Uterus (tissue), 2 donors: ENCODE results near the gene TAF6.

Experiments
- POLR2A ChIP-seq, 2 donors: fragments of 450-650 bp; IDR thresholded peaks; one replicate each; pipeline ENCODE4 v1.6.1; 2016; ENCODE audit warnings: antibody characterized with exemption in 2 of 2, mild to moderate bottlenecking in 1 of 2, moderate library complexity in 1 of 2
- TF ChIP-seq, protein P1 (sequence below), 4 experiments: fragments of 200-600 bp in 2 of 4; fragments of 450-650 bp in 2 of 4; sonication (generic) in 2 of 4; IDR thresholded peaks; one replicate each; pipeline ENCODE4 v1.5.1; 2016 to 2019; ENCODE audit warnings: antibody characterized with exemption in 4 of 4, mild to moderate bottlenecking in 2 of 4, moderate library complexity in 1 of 4

DNA sequence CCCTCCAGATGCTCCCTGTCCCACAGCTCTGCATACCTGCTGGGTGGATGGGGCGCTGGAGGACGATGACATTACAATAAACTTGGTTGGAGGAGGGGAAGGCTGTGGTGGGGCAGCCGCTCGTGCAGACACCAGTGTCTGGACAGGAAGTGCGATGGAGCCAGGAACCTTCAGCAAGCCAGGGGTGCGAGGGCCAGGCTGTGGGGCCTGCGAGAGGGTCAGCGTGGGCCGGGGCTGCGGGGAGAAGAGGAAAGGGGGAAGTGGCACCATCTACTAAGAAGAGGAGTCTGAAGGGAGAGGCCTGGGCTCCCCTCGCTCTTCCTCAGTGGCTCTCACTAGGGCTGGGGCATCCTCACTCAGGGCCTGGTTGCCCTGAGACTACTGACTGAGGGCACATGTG is 11.3 kb downstream of the TAF6 start:
- TF ChIP-seq, protein P1, sequence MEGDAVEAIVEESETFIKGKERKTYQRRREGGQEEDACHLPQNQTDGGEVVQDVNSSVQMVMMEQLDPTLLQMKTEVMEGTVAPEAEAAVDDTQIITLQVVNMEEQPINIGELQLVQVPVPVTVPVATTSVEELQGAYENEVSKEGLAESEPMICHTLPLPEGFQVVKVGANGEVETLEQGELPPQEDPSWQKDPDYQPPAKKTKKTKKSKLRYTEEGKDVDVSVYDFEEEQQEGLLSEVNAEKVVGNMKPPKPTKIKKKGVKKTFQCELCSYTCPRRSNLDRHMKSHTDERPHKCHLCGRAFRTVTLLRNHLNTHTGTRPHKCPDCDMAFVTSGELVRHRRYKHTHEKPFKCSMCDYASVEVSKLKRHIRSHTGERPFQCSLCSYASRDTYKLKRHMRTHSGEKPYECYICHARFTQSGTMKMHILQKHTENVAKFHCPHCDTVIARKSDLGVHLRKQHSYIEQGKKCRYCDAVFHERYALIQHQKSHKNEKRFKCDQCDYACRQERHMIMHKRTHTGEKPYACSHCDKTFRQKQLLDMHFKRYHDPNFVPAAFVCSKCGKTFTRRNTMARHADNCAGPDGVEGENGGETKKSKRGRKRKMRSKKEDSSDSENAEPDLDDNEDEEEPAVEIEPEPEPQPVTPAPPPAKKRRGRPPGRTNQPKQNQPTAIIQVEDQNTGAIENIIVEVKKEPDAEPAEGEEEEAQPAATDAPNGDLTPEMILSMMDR (IDR thresholded peaks at IDR 0.05), result no peak
- TF ChIP-seq POLR2A (IDR thresholded peaks at IDR 0.05), result no peak
